Skeletal muscle cell (primary cell): ENCODE measurements around the gene TMEM213.
A peak's percentile ranks its signal among the peaks of the same experiment; 100 is the strongest.

Experiments
- DNase-seq: peaks from one replicate; pipeline ENCODE4 v3.0.0-alpha.2; 2010; ENCODE audit warnings: low read depth
- H3K4me3 ChIP-seq: 2 replicates; pipeline ENCODE4 v1.5.1; 2011; ENCODE audit warnings: low read depth, mild to moderate bottlenecking, control low read depth, low read length, moderate library complexity

The TMEM213 gene

GRCh38 chr7:138867744-138868143 is 70.0 kb downstream of the TMEM213 start:
- DNase-seq, result no peak
- H3K4me3 ChIP-seq, result no peak overlapping the region

GRCh38 chr7:138868711-138869110 is 70.9 kb downstream of the TMEM213 start:
- H3K4me3 ChIP-seq, result no peak overlapping the region
- DNase-seq, result no peak

DNA sequence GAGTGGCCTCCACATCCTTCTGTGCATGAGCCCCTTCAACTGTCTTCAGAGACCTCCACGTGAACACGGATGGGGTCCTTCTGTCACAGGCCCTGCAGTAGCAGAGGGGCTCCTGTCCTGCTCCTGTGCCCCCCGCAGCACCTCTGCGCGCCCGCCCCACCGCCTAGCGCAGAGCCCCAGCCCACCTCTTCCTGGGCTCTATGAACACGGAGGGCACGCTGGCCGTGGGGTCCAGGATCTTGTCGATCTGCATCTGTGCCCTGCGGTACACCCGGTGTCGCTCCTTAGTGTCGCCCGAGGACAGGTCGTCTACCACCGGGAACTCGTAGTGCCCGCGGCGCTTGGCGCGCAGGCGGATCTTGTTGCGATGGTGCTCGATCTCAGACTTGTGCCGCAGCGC is 71.6 kb downstream of the TMEM213 start:
- no peak for DNase-seq

GRCh38 chr7:138871065-138871813 is 73.4 kb downstream of the TMEM213 start:
- DNase-seq, result no peak
- no peak overlapping the region for H3K4me3 ChIP-seq

More for the DNA sequence above, 71.6 kb downstream of the TMEM213 start:
- H3K4me3 ChIP-seq, result no peak overlapping the region

- H3K4me3 ChIP-seq, result no peak overlapping the region
- no peak for DNase-seq
Measured at GRCh38 chr7:138871814-138872090, 74.0 kb downstream of the TMEM213 start.

- H3K4me3 ChIP-seq, result no peak overlapping the region
- no peak for DNase-seq
Measured at GRCh38 chr7:138872576-138872975, 74.8 kb downstream of the TMEM213 start.

DNA sequence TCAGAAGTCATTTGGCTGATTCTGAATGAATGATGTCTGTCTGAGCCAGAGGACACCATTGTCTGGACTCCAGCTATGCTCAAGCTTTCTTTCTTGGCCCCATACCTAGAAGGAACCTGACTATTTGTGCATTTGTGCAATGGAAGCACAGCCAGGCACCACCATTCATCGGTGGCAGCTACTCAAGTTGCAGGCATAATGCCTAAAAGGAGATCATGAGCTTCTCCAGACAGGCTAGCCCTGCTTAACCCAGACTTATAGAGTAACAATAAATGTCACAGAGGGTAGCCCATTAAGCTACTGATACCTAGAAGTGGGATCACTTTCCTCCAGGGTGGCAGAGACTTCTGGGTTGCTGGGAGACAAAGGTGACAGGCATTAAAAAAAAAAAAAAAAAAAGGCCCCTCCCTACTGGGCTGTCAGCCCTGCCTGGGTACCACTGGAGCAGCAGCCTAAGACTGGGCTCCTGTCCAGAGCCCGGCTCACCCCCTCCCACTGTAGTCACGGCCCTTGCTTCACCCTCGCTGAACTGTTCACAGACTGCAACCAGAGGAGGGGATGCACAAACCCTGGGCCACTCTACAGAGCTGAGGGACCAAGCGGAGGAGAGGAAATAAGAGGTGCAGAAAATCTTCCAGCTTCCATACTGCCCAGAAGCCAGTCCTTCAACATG is 75.6 kb downstream of the TMEM213 start:
- DNase-seq, result no peak
- no peak overlapping the region for H3K4me3 ChIP-seq

GRCh38 chr7:138875794-138876193 is 78.0 kb downstream of the TMEM213 start:
- no peak overlapping the region for H3K4me3 ChIP-seq
- peak; percentile 26 for DNase-seq

GRCh38 chr7:138876326-138876725 is 78.5 kb downstream of the TMEM213 start:
- no peak overlapping the region for H3K4me3 ChIP-seq
- DNase-seq, result no peak

GRCh38 chr7:138878051-138878450 is 80.3 kb downstream of the TMEM213 start:
- no peak for DNase-seq
- no peak overlapping the region for H3K4me3 ChIP-seq

GRCh38 chr7:138878856-138879255 is 81.1 kb downstream of the TMEM213 start:
- H3K4me3 ChIP-seq, result no peak overlapping the region
- DNase-seq, result no peak

GRCh38 chr7:138879356-138879755 is 81.6 kb downstream of the TMEM213 start:
- no peak overlapping the region for H3K4me3 ChIP-seq
- DNase-seq, result no peak

GRCh38 chr7:138880881-138881578 is 83.2 kb downstream of the TMEM213 start:
- no peak for DNase-seq
- no peak overlapping the region for H3K4me3 ChIP-seq

DNA sequence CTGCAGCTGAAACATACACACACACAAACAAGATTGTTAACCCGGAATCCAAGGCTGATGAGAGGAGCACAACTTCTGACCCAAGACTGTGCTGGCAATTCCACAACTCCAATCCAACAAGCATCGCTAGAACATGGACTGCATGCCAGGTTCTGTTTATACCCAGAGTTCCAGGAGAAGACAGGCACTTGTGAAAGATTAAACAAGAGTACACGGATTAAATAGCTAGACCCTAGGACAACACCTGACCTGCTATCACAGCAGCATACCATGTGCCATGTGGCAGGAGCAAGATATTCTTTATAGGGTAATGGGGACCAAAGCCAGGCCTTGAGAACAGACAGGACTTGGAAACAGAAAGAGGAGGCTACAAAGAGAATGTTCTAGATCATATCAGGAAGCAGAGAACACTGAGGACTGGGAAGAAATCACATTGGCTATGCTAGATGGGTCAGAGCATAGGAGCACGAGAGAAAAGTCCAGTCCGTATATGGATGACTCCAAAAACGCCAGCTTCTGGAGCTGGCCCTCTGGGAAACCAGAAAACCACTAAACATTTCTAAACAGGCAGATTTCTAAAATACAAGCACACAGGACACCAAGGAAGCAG is 83.9 kb downstream of the TMEM213 start:
- no peak overlapping the region for H3K4me3 ChIP-seq
- DNase-seq, result no peak

DNA sequence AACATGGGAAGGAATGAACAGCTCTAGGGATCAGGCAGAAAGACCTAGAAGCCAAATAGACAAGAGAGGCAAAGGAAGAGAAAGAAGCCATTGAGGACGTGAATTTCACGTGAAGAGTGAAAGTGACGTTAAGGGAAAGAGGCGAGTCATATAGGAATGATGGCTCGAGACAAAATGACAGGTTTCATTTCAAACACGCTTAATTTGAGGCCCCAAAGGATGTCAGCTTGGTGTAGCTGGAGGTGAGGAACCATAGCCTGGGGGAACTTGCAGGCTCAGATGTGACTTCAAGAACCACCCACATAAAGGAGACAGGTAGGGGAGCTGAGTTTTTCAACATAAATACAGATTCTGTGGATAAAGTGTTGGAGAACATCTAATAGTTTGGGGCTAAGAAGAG is 84.5 kb downstream of the TMEM213 start:
- H3K4me3 ChIP-seq, result no peak overlapping the region
- DNase-seq, result no peak

GRCh38 chr7:138885383-138886147 is 87.8 kb downstream of the TMEM213 start:
- DNase-seq, result no peak
- no peak overlapping the region for H3K4me3 ChIP-seq

DNA sequence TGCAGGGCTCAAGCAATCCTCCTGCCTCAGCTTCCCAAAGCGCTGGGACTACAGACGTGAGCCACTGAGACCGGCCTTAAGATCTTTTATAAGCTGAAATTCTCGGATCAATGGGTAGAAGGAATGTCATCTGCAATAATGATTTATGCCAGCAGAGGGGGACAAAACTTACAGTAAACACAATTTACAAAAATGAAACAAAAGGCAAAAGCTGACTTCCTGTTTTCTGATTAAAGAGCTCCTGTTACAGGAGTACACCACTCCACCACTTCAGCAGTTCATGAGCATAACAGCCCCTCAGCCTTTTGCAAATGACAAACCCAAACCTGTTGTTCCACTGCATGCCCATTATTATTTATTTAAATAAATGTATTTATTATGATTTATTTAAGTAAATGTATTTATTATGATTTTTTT is 88.7 kb downstream of the TMEM213 start:
- no peak for DNase-seq
- no peak overlapping the region for H3K4me3 ChIP-seq

DNA sequence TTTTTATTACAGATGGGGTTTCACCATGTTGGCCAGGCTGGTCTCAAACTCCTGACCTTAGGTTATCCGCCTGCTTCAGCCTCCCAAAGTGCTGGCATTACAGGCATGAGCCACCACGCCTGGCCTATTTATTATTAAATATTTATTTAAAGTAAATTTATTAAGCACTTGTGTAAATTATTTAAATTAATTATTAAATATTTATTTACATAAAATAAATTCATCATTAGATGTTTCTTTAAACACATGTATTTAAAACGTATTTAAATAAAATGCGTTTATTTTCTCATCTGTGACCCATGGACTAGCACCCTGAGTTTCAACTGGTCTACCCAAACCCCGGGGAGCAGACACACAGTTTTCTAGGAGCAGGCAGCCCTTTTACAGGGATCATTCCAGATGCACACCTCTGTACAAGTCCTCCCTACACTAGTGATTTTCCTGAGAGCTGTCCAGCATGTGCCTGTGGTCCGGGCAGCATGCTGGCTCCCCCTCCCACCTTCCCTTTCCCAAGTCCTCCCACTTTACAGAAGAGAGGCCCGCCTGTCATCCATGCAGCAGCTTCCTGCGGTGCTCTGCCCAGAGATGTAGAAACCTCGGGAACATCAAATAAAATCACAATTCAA is 89.4 kb downstream of the TMEM213 start:
- DNase-seq, result no peak
- H3K4me3 ChIP-seq, result no peak overlapping the region
